IMR-90 (cell line): ENCODE measurements around the gene RIF1. TPM values are rescaled to one million over a fixed set of nuclear protein-coding genes. Genes with fewer than 3 reads are reported as not detected.

ENCODE experiments used
- CHD1 ChIP-seq: IDR thresholded peaks from 2 replicates; pipeline ENCODE4 v1.6.1; 2012; ENCODE audit warnings: low read depth, low read length, improper control_type of control experiment
- CTCF ChIP-seq: conservative IDR thresholded peaks from 2 replicates; pipeline ENCODE4 v1.5.1; 2012; ENCODE audit warnings: mild to moderate bottlenecking, low read depth, low read length, improper control_type of control experiment
- NFE2L2 ChIP-seq: fragments of 150-350 bp; IDR thresholded peaks from 2 replicates; pipeline ENCODE4 v1.6.1; 2016; ENCODE audit warnings: low read depth, mild to moderate bottlenecking, low read length
- POLR2A ChIP-seq: IDR thresholded peaks from 2 replicates; pipeline ENCODE4 v1.6.1; 2012; ENCODE audit warnings: mild to moderate bottlenecking, low read depth, low read length
- polyA plus RNA-seq, 3 experiments: library from polyadenylated mRNA; depleted of rRNA; stranded (reverse); fragments of >200 nt; gene quantifications; 2 replicates each; pipeline ENCODE4 v1.2.3, GENCODE V29; 2012; ENCODE audit warnings: low replicate concordance in 1 of 3
- total RNA-seq: library from RNA; depleted of rRNA; stranded (reverse); fragments of >200 nt; gene quantifications from 2 replicates; pipeline ENCODE4 v1.2.3, GENCODE V29; 2012

The RIF1 gene
- total and polyA plus RNA-seq, 2 of the 4 experiments (the other 2 are of a cell fraction), result 4.3 to 43.9 TPM

GRCh38 chr2:151409601-151410484 is at the start of gene RIF1 (continued):
- TF ChIP-seq NFE2L2 (no peak), CTCF (peak; percentile 54), CHD1 (no peak), POLR2A (peak; percentile 72; the same call in 1 of the 2 replicates)
